Epithelial cell of esophagus (primary cell): ENCODE results near the gene MICOS13.
"Not testable (repeated sequence)": the region's sequence is repeated elsewhere in the genome, so short reads cannot be mapped to it uniquely, and the experiment has no call there.

Source experiments
- DNase-seq: peaks from one replicate; pipeline ENCODE4 v3.0.0; 2010; ENCODE audit warnings: low read depth
- H3K4me3 ChIP-seq: 2 replicates; pipeline ENCODE4 v1.5.1; 2011; ENCODE audit warnings: mild to moderate bottlenecking, low read length, control low read depth
- CTCF ChIP-seq: IDR thresholded peaks from 2 replicates; pipeline ENCODE4 v1.5.1; 2011; ENCODE audit warnings: low read depth, mild to moderate bottlenecking, low read length, control low read depth, inconsistent platforms; ENCODE audit not compliant: insufficient read depth; ENCODE audit errors: missing control alignments

Gene MICOS13

GRCh38 chr19:5707576-5708575 is 27.6 kb upstream of the MICOS13 start:
- no peak overlapping the region for H3K4me3 ChIP-seq
- no peak for TF ChIP-seq CTCF
- DNase-seq = no peak

GRCh38 chr19:5706876-5707573 is 26.7 kb upstream of the MICOS13 start:
- no peak for DNase-seq
- H3K4me3 ChIP-seq = no peak overlapping the region
- TF ChIP-seq CTCF = no peak

GRCh38 chr19:5705552-5705951 is 25.2 kb upstream of the MICOS13 start:
- H3K4me3 ChIP-seq = no peak overlapping the region
- no peak for DNase-seq
- no peak for TF ChIP-seq CTCF

GRCh38 chr19:5703819-5704818 is 23.8 kb upstream of the MICOS13 start:
- no peak overlapping the region for H3K4me3 ChIP-seq
- DNase-seq = no peak
- no peak for TF ChIP-seq CTCF

- not testable (repeated sequence) for DNase-seq, H3K4me3 ChIP-seq
These were observed 21.7 kb upstream of the MICOS13 start for GRCh38 chr19:5702053-5702410.

- DNase-seq = no peak
- H3K4me3 ChIP-seq = no peak overlapping the region
- no peak for TF ChIP-seq CTCF
These were observed 20.3 kb upstream of the MICOS13 start for GRCh38 chr19:5700455-5701092.
